Endothelial cell of hepatic sinusoid (primary cell): ENCODE measurements around the gene TMEM269.

ENCODE experiments used
- in situ Hi-C: cut with HindIII; loops from 2 replicates; pipeline ENCODE4 v1.10.0; 2017; ENCODE audit warnings: low sequenced_read_pairs

Gene TMEM269

DNA sequence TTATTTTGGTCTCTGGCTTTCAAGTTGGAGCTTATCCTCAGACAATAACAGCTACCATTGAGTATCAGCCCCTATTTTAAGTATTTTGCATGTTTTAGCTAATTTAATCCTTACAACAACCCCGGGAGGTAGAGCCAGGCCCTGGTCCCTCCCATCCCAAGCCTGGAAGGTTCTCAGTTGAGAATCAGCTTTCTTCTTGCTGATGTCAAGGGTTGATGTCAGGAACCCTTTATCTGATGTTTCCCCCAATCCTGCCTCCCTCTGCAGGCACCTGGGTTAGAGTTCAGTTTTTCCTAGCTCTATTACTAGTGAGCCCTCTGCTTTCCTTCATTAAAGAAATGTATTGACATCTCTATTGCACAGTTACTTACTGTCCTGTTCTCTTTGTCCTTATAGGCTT, 36.0 kb downstream of the TMEM269 start:
- in situ Hi-C loops, result no loop called here

DNA sequence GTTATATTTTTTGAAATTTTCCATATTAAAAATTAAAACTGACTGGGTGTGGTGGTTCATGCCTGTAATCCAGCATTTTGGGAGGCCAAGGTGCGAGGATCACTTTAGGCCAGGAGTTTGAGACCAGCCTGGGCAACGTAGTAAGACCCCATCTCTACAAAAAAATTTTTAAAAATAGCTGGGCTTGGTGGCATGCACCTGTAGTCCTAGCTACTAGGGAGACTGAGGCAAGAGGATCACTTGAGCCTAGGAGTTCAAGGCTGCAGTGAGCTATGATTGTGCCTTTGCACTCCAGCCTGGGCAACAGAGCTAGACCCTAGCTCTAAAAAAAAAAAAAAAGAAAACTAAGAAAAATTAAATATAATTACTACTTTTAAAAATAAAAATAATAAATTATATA, 36.9 kb downstream of the TMEM269 start:
- in situ Hi-C loops, result no loop called here

- in situ Hi-C loops, result no loop called here
Observed at GRCh38 chr1:42822800-42823392, 38.1 kb downstream of the TMEM269 start.

- in situ Hi-C loops, result no loop called here
Observed at GRCh38 chr1:42824481-42825035, 39.8 kb downstream of the TMEM269 start.

- in situ Hi-C loops, result no loop called here
Observed at GRCh38 chr1:42825036-42825851, 40.5 kb downstream of the TMEM269 start.

GRCh38 chr1:42830631-42831030, 45.8 kb downstream of the TMEM269 start:
- in situ Hi-C loops, result no loop called here

DNA sequence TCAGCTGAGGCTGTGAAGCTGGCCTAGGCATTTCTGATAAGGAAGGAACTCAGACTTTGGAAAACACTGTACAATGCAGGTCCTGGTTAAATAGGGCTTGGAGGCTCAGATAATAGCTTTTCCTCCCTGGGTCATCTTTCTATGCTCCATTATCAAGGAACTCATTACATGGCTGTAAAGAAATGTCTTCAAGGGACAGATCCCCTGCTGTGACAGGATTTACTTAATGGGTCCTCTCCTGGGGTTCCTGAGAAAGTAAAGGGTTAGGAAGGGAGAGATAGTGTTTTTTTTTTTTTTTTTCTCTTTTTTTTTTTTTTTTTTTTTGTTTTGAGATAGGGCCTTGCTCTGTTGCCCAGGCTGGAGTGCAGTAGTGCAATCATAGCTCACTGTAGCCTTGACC, 46.5 kb downstream of the TMEM269 start:
- in situ Hi-C loops, result no loop called here

- in situ Hi-C loops, result no loop called here
Observed at GRCh38 chr1:42832641-42833240, 48.0 kb downstream of the TMEM269 start.

DNA sequence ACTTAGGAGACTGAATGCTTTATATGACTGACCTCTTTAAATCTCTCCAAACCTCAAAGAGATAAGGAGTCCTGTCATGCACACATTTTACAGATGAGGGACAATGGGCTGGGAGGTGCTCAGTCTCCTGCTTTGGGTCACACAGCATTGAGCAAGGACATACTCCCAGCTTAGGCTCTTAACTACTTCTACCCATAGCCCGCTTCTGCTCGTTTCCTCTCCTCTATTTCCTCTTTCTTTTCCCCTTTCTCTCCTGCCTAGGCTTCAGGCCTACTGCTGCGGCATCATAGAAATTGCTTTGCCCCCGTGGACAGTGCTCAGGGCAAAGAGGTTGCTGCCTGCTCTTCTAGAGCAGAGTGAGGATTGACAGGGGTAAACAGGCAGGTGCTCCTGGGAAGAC, 49.2 kb downstream of the TMEM269 start:
- in situ Hi-C loops, result no loop called here

GRCh38 chr1:42834803-42835202, 50.0 kb downstream of the TMEM269 start:
- in situ Hi-C loops, result no loop called here

DNA sequence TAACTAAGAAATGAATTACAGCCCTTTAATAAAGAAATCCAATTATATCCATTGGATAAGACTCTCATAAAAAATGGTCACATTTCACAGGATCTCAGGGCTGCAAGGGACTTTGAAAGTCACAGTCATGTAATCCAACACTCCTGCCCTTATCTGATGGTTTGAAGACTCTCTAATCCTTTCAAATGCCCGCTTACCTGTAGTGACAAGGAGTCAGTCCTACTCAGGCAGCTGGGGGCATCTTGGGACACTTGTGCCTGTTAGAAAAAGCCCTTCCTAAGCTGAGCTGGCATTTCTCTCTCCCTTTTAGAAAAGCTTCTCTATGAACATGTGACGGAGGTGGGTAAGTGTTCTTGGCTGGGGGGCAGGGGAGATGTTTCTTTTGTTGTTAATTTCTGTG, 50.6 kb downstream of the TMEM269 start:
- in situ Hi-C loops, result no loop called here

DNA sequence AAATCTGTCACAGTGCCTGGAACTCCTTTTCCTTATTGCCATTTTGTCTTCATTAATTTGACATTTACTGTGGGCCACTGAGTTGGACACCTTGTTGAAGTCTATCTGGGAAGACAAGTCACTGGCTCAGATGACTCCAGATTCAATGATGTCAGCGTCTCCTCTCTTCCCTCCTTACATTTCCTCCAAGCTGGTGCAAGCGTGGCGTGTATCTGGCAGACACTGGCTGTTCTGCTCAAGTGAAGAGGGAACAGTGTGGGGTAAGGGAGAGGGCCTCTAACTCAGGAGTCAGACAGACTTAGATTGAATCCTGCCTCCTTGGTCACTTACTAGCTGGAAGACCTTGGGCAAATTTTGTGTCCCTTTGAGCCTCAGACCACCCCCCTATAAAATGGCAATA, 52.9 kb downstream of the TMEM269 start:
- in situ Hi-C loops, result no loop called here

GRCh38 chr1:42838482-42839190, 53.8 kb downstream of the TMEM269 start:
- in situ Hi-C loops, result no loop called here

DNA sequence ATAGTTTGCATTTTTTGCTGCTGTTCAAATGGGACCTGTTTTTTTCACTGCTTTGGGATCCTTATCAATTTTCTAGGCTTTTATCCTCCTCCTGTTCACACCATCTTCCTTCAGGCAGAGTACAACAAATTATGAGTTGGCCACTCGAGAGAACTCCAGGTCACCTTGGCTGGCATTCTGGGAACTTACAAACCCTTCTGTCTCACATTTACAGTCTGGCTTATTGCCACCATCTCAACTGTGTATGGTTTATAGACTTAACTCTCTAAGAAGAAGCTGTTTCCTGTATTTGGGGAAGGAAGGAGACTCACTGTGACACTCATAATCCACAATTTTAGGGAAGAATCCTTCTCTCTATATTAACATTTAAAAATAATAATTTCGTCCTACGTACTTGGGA, 56.2 kb downstream of the TMEM269 start:
- in situ Hi-C loops, result no loop called here

- in situ Hi-C loops, result no loop called here
Observed at GRCh38 chr1:42841440-42842147, 56.8 kb downstream of the TMEM269 start.

GRCh38 chr1:42844592-42845140, 59.9 kb downstream of the TMEM269 start:
- in situ Hi-C loops, result no loop called here

- in situ Hi-C loops, result no loop called here
Observed at GRCh38 chr1:42845193-42845592, 60.4 kb downstream of the TMEM269 start.

DNA sequence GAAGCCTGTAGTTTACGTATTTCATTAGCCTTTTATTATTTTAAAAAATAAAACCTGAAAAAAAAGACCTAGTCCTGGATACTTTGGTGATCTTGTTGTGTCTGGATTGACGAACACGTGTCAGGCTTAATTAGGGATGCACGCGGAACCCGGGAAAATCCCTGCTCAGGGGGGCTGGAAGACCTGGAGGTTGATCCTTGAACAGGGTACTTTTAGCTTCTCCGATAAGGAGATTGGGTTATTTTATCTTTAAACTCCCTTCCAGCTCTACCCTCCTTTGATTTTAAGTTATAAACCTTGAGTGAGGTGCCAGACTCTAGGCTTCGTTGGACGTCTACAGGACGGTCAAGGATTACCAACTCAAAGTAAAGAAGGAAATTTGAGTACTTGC, 61.1 kb downstream of the TMEM269 start:
- in situ Hi-C loops, result no loop called here

GRCh38 chr1:42846257-42847110, 61.7 kb downstream of the TMEM269 start, which contains the start of gene ZNF691:
TSS of gene ZNF691 (plus strand) at chr1:42846613. CDS start at chr1:42849659, 3,046 bp downstream.
- in situ Hi-C loops, result no loop called here
